ENCODE data around the gene ADAM11. TPM values are rescaled to one million over a fixed set of nuclear protein-coding genes. Genes with fewer than 3 reads are reported as not detected.
A peak's percentile ranks its signal among the peaks of the same experiment; 100 is the strongest.

Gene ADAM11
- polyA plus RNA-seq, 2 of the 4 experiments (the other 2 are of a cell fraction) = 0.75 to 2.1 TPM

- ChIA-PET POLR2A (no interaction called here), CTCF (interaction anchor here (1.7 to 3.2 kb wide), 4 partner anchors 10 to 141 kb away, joined by 3 to 13 read pairs (median 10); no protein-coding TSS in a partner anchor)
- Histone ChIP-seq H3K4me3 (no peak overlapping the region), H3K4me2 (no peak overlapping the region), H3K9me3 (no peaks in the 10 kb centered on the region), H3K27ac (no peak overlapping the region), H3K4me1 (no peaks in the 10 kb centered on the region)
- TF ChIP-seq SREBF2 (IDR thresholded peaks at IDR 0.05) = no peak
- TF ChIP-seq PHF8 (IDR thresholded peaks at IDR 0.05; ENCODE audit: borderline replicate concordance, low read depth) = no peak
- TF ChIP-seq FOSB (CRISPR knock-in tag; IDR thresholded peaks at IDR 0.05) = no peak
- no peak for TF ChIP-seq EP300 (IDR thresholded peaks at IDR 0.05)
- TF ChIP-seq MYC (IDR thresholded peaks at IDR 0.05; ENCODE audit: borderline replicate concordance, low read length) = no peak
- no peak for TF ChIP-seq ESRRA (IDR thresholded peaks at IDR 0.05; ENCODE audit: borderline replicate concordance, low read length)
- TF ChIP-seq ZC3H11A (IDR thresholded peaks at IDR 0.05) = no peak
- TF ChIP-seq RFX5 (IDR thresholded peaks at IDR 0.05) = no peak
- no peak for TF ChIP-seq NR3C1 (IDR thresholded peaks at IDR 0.05)
- TF ChIP-seq EHMT2 (IDR thresholded peaks at IDR 0.05; ENCODE audit: low read depth) = no peak
- TF ChIP-seq FOXS1 (CRISPR knock-in tag; IDR thresholded peaks at IDR 0.05) = no peak
- 86% methylated on average over 3 of the region's 3 CpGs for WGBS (ENCODE audit: missing lambda C conversion rate)
- no peak for DNase-seq (ENCODE audit: low read depth in 1 of 2, low spot score in 1 of 2)
- peak in 1 of 2 experiments; percentile 9; a peak in 1 of 6 replicates for ATAC-seq
- no peak for FAIRE-seq
Measured at GRCh38 chr17:44738214-44738906, 20.4 kb upstream of the ADAM11 start.

- ChIA-PET POLR2A (no interaction called here), CTCF (interaction anchor here (1.3 kb wide), 1 partner anchor 27 kb away, joined by 5 read pairs; no protein-coding TSS in a partner anchor)
- no peak overlapping the region for H3K4me2 ChIP-seq
- FAIRE-seq (no peak), ATAC-seq (no peak), DNase-seq (ENCODE audit: low read depth in 1 of 2, low spot score in 1 of 2) (no peak)
- TF ChIP-seq POLR2AphosphoS2 (conservative IDR thresholded peaks at IDR 0.05; ENCODE audit: low read length) (no peak), SMC3 (IDR thresholded peaks at IDR 0.05) (no peak), CHD4 (IDR thresholded peaks at IDR 0.05; ENCODE audit: borderline replicate concordance) (no peak), BCL3 (IDR thresholded peaks at IDR 0.05) (no peak), EHF (CRISPR knock-in tag; IDR thresholded peaks at IDR 0.05) (no peak), PBX3 (IDR thresholded peaks at IDR 0.05) (no peak), KDM1A (IDR thresholded peaks at IDR 0.05; ENCODE audit: low read depth) (no peak), JUNB (IDR thresholded peaks at IDR 0.05) (no peak), SREBF2 (IDR thresholded peaks at IDR 0.05) (no peak), HDAC2 (IDR thresholded peaks at IDR 0.05) (no peak), CHD2 (IDR thresholded peaks at IDR 0.05; ENCODE audit: low read length, partially characterized antibody) (no peak), TFCP2L1 (CRISPR knock-in tag; IDR thresholded peaks at IDR 0.05) (no peak), RNF2 (IDR thresholded peaks at IDR 0.05; ENCODE audit: borderline replicate concordance, low read depth) (no peak), ZFP36 (IDR thresholded peaks at IDR 0.05; ENCODE audit: borderline replicate concordance, partially characterized antibody) (no peak), PHF8 (IDR thresholded peaks at IDR 0.05; ENCODE audit: borderline replicate concordance, low read depth) (no peak), RARB (CRISPR knock-in tag; IDR thresholded peaks at IDR 0.05) (no peak)
- H3K4me3 ChIP-seq = no peak overlapping the region
- no peaks in the 10 kb centered on the region for H3K9me3 ChIP-seq
- no peak overlapping the region for H3K27ac ChIP-seq
- 90% methylated on average over 8 of the region's 8 CpGs for WGBS (ENCODE audit: missing lambda C conversion rate)
- no peaks in the 10 kb centered on the region for H3K4me1 ChIP-seq
Measured at GRCh38 chr17:44741316-44741715, 17.5 kb upstream of the ADAM11 start.

Data from A549 (cell line).